H1 (cell line): ENCODE measurements around the gene UBE2O. TPM values are rescaled to one million over a fixed set of nuclear protein-coding genes. Genes with fewer than 3 reads are reported as not detected.

Experiments
- CBX8 ChIP-seq: fragments of 300-800, 300-1000 bp; sonication (generic); IDR thresholded peaks from 2 replicates; pipeline ENCODE4 v1.7.1; 2016; ENCODE audit warnings: low read depth, low read length, borderline replicate concordance
- CEBPB ChIP-seq: IDR thresholded peaks from 2 replicates; pipeline ENCODE4 v1.6.1; 2012; ENCODE audit warnings: low read depth, low read length
- CHD1 ChIP-seq: IDR thresholded peaks from 2 replicates; pipeline ENCODE4 v1.6.1; 2012; ENCODE audit warnings: low read depth, low read length, improper control_type of control experiment
- CTBP2 ChIP-seq: IDR thresholded peaks from 2 replicates; pipeline ENCODE4 v1.7.0; 2011; ENCODE audit warnings: borderline replicate concordance, mild to moderate bottlenecking, moderate library complexity, mixed read lengths, low read length; ENCODE audit not compliant: insufficient read depth, insufficient read length
- FOSL1 ChIP-seq: IDR thresholded peaks from 2 replicates; pipeline ENCODE4 v1.6.1; 2011; ENCODE audit warnings: mild to moderate bottlenecking, low read depth, low read length, moderate library complexity; ENCODE audit not compliant: insufficient read depth
- KDM4A ChIP-seq: IDR thresholded peaks from one replicate; pipeline ENCODE4 v1.7.1; 2012; ENCODE audit warnings: low read depth, mild to moderate bottlenecking, moderate library complexity, low read length, inconsistent platforms; ENCODE audit not compliant: severe bottlenecking
- MAFK ChIP-seq: IDR thresholded peaks from 2 replicates; pipeline ENCODE4 v1.6.1; 2012; ENCODE audit warnings: low read depth, mild to moderate bottlenecking, improper control_type of control experiment, low read length
- POU5F1 ChIP-seq: IDR thresholded peaks from 2 replicates; pipeline ENCODE4 v1.6.1; 2011; ENCODE audit warnings: low read depth, mild to moderate bottlenecking, low read length, moderate library complexity
- SIX5 ChIP-seq: IDR thresholded peaks from 2 replicates; pipeline ENCODE4 v1.6.1; 2011; ENCODE audit warnings: mild to moderate bottlenecking, low read depth, low read length
- SP1 ChIP-seq: IDR thresholded peaks from 2 replicates; pipeline ENCODE4 v1.6.1; 2011; ENCODE audit warnings: low read depth, low read length
- SP4 ChIP-seq: IDR thresholded peaks from 2 replicates; pipeline ENCODE4 v1.6.1; 2012; ENCODE audit warnings: low read length, inconsistent platforms
- SUZ12 ChIP-seq: fragments of 200-600 bp; sonication (generic); IDR thresholded peaks from 2 replicates; pipeline ENCODE4 v1.6.1; 2012; ENCODE audit warnings: mild to moderate bottlenecking, inconsistent platforms, low read length, moderate library complexity, mixed read lengths
- TAF1 ChIP-seq: IDR thresholded peaks from 2 replicates; pipeline ENCODE4 v1.6.1; 2011; ENCODE audit warnings: mild to moderate bottlenecking, low read depth, low read length
- TAF7 ChIP-seq: optimal IDR thresholded peaks from 2 replicates; pipeline ENCODE3; 2011; ENCODE audit warnings: low read depth, mild to moderate bottlenecking, inconsistent platforms, low read length, moderate library complexity, borderline replicate concordance
- YY1 ChIP-seq: IDR thresholded peaks from 2 replicates; pipeline ENCODE4 v1.6.1; 2011; ENCODE audit warnings: low read depth, mild to moderate bottlenecking, low read length
- polyA plus RNA-seq, 7 experiments: library from polyadenylated mRNA; depleted of rRNA in 3 of 7; stranded (reverse) in 5 of 7; unstranded in 2 of 7; fragments of >200 nt in 5 of 7; fragments of 200-250 nt in 2 of 7; gene quantifications; 1 replicate in 5 of 7; 2 replicates in 1 of 7; 4 replicates in 1 of 7; pipeline versions ENCODE4 v1.2.1 to v1.2.3, GENCODE V29; 2011 to 2013; ENCODE audit warnings: missing spikeins in 2 of 7, mixed read lengths in 2 of 7
- total RNA-seq: library from RNA; stranded (reverse); fragmentation: NEBNext Ultra II Directional; extraction: Animal tissue kit (Norgen Biotek cat#: 25700); gene quantifications from 2 replicates; pipeline ENCODE4 v1.2.1, GENCODE V29; 2021
- TF ChIP-seq, protein P1 (sequence below): IDR thresholded peaks from 2 replicates; pipeline ENCODE4 v1.6.1; 2012; ENCODE audit warnings: low read length, inconsistent platforms
- TF ChIP-seq, protein P2 (sequence below): IDR thresholded peaks from 2 replicates; pipeline ENCODE4 v1.6.1; 2011; ENCODE audit warnings: low read length, improper control_type of control experiment
- TF ChIP-seq, protein P3 (sequence below): IDR thresholded peaks from 2 replicates; pipeline ENCODE4 v1.6.1; 2012; ENCODE audit warnings: inconsistent platforms
- TF ChIP-seq, protein P4 (sequence below), 3 experiments: IDR thresholded peaks; 1 replicate in 2 of 3; 2 replicates in 1 of 3; pipeline versions ENCODE4 v1.5.1 to v1.6.1; 2011; ENCODE audit warnings: low read length in 3 of 3, mild to moderate bottlenecking in 3 of 3, inconsistent platforms in 2 of 3, low read depth in 1 of 3, moderate library complexity in 1 of 3; ENCODE audit not compliant: insufficient read depth in 1 of 3; ENCODE audit errors: control extremely low read depth in 1 of 3

UBE2O gene
- total and polyA plus RNA-seq, 2 of the 8 experiments (the other 6 are each of a cell fraction or from before 2014, with no cell fraction given): 24.4 to 63.0 TPM

DNA sequence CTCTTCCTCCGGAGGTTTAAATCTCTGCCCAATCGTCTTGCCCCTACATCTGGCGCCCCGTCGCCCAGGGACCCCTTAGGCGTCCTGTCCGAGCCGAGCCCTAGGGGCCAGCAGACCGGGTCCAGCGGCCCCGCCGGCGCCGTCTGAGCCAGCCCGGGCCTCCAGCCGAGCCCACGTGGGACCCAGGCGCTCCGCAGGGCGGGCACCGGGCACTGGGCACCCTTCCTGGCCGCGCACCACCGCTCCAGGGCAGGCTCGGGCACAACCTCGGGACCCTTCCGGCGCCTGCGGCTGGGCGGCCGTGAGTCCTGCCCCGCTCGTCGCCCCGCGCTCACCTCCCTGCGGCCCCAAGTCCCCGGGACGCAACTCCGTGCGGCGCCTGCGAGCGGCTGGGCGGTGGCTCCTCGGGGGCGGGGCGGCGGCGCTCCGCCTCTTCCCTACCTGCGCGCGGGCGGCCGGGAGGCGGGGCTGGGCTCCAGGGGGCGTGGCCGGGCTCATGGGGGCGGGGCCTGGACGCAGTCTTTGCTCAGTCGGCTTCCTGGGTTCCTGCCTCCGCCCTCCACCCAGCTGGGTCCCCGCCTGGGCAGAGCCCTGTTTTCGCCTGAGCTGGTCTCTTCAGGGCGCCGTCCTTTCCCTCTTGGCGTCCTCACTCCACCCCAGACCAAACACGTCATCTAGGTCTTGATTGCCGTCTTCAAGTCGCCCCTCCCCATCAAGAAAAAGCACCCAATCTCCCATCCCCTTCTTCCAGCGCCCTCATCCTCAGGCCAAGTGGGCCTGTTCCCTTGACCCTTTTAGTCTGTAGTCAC, 48.3 kb upstream of the UBE2O start, which contains the start of gene RHBDF2 (continued):
- TF ChIP-seq CBX8: no peak
- TF ChIP-seq CTBP2: no peak
- TF ChIP-seq FOSL1: no peak
- TF ChIP-seq MAFK: no peak
- no peak for TF ChIP-seq YY1
- 0 out of 2 replicates have a peak, but pooled peaks have one; percentile 37 for TF ChIP-seq SP1
- no peak for TF ChIP-seq TAF7
- TF ChIP-seq TAF1: peak; percentile 57; the same call in 1 of the 2 replicates
- TF ChIP-seq, protein P1, sequence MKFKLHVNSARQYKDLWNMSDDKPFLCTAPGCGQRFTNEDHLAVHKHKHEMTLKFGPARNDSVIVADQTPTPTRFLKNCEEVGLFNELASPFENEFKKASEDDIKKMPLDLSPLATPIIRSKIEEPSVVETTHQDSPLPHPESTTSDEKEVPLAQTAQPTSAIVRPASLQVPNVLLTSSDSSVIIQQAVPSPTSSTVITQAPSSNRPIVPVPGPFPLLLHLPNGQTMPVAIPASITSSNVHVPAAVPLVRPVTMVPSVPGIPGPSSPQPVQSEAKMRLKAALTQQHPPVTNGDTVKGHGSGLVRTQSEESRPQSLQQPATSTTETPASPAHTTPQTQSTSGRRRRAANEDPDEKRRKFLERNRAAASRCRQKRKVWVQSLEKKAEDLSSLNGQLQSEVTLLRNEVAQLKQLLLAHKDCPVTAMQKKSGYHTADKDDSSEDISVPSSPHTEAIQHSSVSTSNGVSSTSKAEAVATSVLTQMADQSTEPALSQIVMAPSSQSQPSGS: no peak
- no peak for TF ChIP-seq SIX5
- TF ChIP-seq CHD1: no peak
- TF ChIP-seq, protein P2, sequence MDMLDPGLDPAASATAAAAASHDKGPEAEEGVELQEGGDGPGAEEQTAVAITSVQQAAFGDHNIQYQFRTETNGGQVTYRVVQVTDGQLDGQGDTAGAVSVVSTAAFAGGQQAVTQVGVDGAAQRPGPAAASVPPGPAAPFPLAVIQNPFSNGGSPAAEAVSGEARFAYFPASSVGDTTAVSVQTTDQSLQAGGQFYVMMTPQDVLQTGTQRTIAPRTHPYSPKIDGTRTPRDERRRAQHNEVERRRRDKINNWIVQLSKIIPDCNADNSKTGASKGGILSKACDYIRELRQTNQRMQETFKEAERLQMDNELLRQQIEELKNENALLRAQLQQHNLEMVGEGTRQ: no peak
- TF ChIP-seq, protein P3, sequence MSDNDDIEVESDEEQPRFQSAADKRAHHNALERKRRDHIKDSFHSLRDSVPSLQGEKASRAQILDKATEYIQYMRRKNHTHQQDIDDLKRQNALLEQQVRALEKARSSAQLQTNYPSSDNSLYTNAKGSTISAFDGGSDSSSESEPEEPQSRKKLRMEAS: peak; percentile 10; the same call in 1 of the 2 replicates
- TF ChIP-seq SUZ12: no peak
- TF ChIP-seq, protein P4, sequence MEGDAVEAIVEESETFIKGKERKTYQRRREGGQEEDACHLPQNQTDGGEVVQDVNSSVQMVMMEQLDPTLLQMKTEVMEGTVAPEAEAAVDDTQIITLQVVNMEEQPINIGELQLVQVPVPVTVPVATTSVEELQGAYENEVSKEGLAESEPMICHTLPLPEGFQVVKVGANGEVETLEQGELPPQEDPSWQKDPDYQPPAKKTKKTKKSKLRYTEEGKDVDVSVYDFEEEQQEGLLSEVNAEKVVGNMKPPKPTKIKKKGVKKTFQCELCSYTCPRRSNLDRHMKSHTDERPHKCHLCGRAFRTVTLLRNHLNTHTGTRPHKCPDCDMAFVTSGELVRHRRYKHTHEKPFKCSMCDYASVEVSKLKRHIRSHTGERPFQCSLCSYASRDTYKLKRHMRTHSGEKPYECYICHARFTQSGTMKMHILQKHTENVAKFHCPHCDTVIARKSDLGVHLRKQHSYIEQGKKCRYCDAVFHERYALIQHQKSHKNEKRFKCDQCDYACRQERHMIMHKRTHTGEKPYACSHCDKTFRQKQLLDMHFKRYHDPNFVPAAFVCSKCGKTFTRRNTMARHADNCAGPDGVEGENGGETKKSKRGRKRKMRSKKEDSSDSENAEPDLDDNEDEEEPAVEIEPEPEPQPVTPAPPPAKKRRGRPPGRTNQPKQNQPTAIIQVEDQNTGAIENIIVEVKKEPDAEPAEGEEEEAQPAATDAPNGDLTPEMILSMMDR (IDR thresholded peaks at IDR 0.05; ENCODE audit: control extremely low read depth in 1 of 3, insufficient read depth in 1 of 3, low read depth in 1 of 3, low read length in 3 of 3): no peak
- no peak for TF ChIP-seq POU5F1
- no peak for TF ChIP-seq CEBPB
- TF ChIP-seq KDM4A: peak; percentile 81
- no peak for TF ChIP-seq SP4
